Frontal cortex (tissue), 4 donors: ENCODE data around the gene PRICKLE1. TPM values are rescaled to one million over a fixed set of nuclear protein-coding genes. Genes with fewer than 3 reads are reported as not detected.

Experiments used
- DNase-seq, 2 donors: peaks; one replicate each; pipeline ENCODE4 v3.0.0; 2012; ENCODE audit warnings: low spot score in 2 of 2
- FAIRE-seq: peaks from 2 replicates; lab custom pipeline; 2012; peaks lifted over from hg19 to GRCh38; lab: Jason Lieb, UNC
- total RNA-seq: library from RNA; depleted of rRNA; stranded (reverse); fragments of >200 nt; gene quantifications from one replicate; pipeline ENCODE4 v1.2.3, GENCODE V29; 2014
- donor health status: control.
- donor health status: control.
- donor health status: control.

Gene PRICKLE1
- total RNA-seq, 1 donor from 2014 or later: 8.6 TPM

GRCh38 chr12:42502682-42503081 is 86.9 kb downstream of the PRICKLE1 start:
- no peak for DNase-seq
- no peak for FAIRE-seq

GRCh38 chr12:42498549-42499247 is 90.8 kb downstream of the PRICKLE1 start:
- no peak for FAIRE-seq
- no peak for DNase-seq

DNA sequence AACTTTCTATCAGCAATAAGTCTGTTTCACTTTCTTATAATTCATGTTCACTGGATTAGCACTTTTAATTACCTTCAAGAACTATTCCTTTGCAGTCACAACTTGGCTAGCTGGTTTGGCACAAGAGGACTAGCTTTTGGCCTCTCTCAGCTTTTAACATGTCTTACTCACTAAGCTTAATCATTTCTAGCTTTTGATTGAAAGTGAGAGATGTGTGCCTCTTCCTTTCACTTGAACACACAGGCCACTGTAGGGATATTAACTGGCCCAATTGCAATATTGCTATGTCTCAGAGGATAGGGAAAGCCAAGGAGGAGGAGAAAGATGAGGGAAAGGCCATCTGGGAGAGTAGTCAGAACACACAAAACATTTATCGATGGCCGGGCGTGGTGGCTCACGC is 92.7 kb downstream of the PRICKLE1 start:
- no peak for FAIRE-seq
- DNase-seq: no peak

DNA sequence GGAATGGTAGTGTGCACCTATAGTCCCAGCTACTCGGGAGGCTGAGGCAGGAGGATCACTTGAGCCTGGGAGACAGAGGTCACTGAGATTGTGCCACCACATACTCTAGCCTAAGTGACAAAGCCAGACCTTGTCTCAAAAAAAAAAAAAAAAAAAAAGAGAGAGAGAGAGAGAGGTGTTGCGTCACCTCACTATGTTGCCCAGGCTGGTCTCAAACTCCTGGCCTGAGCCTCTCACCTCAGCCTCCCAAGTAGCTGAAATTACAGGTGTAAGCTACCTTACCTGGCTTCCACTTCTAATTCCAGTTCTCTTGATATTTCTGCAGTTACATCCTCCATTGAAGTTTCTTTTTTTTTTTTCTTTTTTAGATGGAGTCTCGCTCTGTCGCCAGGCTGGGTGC is 94.3 kb downstream of the PRICKLE1 start:
- FAIRE-seq: no peak

DNA sequence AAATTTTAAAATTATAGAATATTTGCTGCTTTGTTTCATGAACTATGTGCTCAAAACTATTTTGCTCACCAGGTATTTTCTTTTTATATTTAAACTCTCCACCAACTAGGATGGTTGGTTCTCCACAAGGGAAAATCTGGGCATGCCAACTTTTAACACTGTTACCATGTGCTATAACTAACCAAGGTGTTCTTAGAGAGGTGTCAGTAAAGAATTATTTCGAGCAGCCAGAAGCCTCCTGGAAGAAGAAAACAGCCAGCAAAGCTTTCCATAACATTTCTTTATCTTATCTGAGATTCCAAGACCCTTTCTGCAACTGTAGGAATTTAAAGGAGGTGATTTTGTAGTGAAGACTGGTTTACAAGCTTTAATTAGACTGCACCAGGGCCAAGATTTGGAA is 97.3 kb downstream of the PRICKLE1 start:
- FAIRE-seq: no peak

More for the DNA sequence above, 94.3 kb downstream of the PRICKLE1 start:
- DNase-seq: no peak

DNA sequence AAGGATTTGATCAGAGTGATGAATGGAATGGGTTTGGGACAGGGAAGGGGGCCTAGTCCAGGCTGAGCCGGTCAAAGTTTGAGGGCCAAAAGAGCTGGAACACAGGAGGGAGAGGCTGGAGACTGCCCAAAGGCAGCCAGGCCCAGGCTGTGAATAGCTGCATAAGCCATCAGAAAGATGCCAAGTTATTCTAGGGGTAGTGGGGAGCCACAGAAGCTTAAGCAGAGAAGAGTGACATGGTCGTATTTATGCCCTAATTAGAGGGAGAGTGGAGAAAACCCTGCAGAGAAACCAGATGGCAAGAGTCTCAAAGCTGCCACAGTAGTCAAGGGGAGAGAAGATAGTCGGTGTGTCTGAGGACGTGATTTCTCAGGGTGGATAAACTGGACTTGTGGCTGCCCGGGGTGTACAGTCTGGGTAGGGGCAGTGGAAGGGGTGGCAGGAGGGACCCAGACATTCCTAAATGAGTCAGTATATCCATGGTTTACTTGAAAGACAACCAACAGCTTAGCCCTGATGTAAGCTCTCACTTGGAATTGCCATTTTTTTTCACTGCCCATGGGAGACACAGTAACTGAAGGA is 99.2 kb downstream of the PRICKLE1 start:
- DNase-seq (no peak), FAIRE-seq (no peak)

More for the DNA sequence above, 97.3 kb downstream of the PRICKLE1 start:
- DNase-seq: no peak

DNA sequence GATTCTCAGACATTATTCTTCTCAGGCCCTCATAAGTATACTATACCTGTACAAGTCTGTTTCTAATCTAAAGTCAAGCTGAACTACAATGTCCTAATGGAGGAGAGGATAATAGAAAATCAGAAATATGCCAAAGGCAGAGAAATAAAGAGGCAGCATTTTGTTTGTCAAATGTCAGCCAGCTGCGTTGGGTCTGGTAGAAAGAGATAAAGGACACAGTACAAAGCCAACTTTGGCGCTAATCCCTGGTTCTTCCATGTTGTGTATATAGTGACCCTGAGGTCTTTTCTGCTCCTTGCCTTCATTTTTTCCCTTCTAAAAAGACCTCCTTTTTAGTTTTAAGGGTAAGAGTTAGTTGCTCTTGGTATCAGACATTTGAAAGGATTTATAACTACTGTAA is 103.1 kb downstream of the PRICKLE1 start:
- DNase-seq: no peak
- no peak for FAIRE-seq

DNA sequence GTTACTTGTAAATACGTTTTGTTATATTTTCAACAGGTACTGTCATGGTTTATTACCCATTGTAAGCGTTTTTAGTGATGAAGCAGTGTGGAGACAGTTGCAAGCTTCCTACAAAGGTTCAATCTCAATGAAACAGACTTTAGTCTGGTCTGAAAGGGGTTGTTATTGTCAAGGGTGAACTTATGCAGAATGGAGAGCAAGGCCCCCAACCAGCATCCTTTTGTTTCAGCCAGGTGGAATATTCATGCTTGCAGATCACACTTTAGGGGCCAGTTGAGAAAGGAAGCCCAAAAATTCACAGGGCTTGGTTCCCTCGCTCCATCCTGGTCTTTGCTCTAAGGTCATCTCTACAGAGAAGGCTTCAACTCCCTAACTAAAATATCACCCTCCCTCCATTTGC is 103.7 kb downstream of the PRICKLE1 start:
- no peak for FAIRE-seq
- DNase-seq: no peak

- DNase-seq: no peak
- FAIRE-seq: no peak
Measured at GRCh38 chr12:42484996-42485395, 104.5 kb downstream of the PRICKLE1 start.

GRCh38 chr12:42483521-42483790 is 106.1 kb downstream of the PRICKLE1 start:
- no peak for FAIRE-seq
- peak in 1 of 2 donors; percentile 51 for DNase-seq

- DNase-seq (peak; percentile 75), FAIRE-seq (no peak)
Measured at GRCh38 chr12:42482748-42483520, 106.6 kb downstream of the PRICKLE1 start.

DNA sequence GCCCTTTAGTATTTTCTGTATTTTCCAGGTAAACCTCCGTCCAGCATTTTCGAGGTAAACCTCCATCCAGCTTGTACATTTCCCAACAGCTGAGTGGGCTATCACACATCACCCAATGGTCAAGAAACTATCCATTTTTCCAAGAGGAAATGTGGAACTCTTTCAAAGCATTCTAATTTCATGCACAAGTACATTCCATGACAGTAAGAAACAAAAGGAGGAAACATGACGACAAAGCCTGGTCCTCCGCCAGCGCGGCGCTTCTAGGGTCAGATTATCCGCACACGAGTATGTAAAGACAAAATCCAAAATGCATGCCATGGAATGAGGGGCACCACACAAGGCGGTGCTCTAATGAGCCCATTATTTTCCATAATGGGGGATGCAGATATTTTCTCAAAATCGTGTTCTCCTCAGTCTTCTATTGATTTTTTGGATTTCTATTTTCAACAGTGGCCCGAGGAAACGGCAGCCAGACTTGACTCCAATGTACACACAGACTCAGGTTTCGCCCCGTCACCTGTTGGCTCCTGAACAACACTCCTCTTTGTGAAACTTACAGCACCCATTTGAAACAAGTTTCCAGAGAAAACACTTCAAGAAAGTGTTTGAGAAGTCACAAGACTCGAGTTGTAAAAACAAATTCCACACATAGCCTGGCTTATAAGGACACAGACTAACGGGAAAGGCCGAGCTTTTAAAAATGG is 107.4 kb downstream of the PRICKLE1 start:
- FAIRE-seq: no peak
- DNase-seq: no peak

DNA sequence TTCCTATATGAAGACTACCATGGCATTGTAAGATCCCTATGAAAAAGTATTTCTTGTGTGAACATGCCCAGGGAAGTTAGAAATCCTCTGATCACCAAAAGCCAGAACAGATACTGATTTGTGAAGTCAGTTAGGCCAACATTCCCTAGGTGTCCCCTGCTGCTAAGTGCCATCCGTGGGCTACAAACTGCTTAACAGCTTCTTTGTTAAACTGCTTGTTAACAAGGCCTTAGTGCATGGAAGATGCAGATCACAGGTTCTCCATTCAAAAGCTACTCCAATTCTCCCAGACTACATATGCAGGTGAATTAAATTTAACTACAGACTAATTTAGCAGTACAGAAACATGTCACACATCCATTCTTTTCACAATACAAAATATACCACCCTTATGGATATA is 108.2 kb downstream of the PRICKLE1 start:
- DNase-seq: no peak
- FAIRE-seq: no peak

- FAIRE-seq: no peak
- DNase-seq: no peak
Measured at GRCh38 chr12:42477941-42478340, 111.6 kb downstream of the PRICKLE1 start.

DNA sequence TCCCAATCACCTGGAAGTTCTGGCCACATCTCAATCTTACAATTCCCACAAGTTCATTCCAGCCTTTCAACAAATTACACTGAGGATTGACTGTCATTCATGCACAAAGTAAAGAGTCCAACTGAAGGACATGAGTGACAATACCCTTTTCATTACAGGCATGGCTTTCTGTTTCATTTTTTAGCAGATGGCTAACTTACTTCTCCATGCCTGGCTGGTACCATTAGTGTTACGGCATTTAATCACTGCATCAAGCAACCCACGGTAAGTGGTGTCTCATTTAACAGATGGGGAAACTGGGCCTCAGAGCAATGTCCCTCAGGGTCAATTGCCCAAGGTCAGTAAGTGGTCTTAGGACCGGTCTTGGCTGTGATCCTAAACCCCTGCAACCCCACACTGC is 114.4 kb downstream of the PRICKLE1 start:
- DNase-seq: no peak
- FAIRE-seq: no peak

- FAIRE-seq (no peak), DNase-seq (no peak)
Measured at GRCh38 chr12:42474391-42474790, 115.2 kb downstream of the PRICKLE1 start.

GRCh38 chr12:42473561-42473960 is 116.0 kb downstream of the PRICKLE1 start:
- FAIRE-seq: no peak
- DNase-seq: no peak

GRCh38 chr12:42473130-42473529 is 116.4 kb downstream of the PRICKLE1 start:
- no peak for FAIRE-seq
- DNase-seq: no peak

DNA sequence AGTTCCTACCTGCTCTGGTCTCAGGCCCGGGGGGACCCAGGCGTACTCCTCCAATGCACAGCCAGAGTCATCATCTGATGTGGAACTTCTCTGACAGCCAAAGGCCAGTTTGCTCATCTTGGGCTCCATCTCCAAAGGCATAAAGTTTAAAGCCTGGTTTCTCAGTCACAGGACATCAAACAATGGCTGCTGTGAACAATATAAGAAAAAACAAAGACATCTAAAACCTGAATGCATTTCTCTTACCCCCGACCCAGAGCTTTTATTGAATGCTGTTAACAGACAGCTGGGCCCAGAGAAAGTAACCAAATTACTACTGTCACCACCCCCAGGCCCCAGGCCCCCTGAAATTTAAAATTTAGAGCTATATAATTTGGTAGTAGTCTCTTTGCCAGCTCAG is 117.2 kb downstream of the PRICKLE1 start:
- DNase-seq: no peak
- no peak for FAIRE-seq

DNA sequence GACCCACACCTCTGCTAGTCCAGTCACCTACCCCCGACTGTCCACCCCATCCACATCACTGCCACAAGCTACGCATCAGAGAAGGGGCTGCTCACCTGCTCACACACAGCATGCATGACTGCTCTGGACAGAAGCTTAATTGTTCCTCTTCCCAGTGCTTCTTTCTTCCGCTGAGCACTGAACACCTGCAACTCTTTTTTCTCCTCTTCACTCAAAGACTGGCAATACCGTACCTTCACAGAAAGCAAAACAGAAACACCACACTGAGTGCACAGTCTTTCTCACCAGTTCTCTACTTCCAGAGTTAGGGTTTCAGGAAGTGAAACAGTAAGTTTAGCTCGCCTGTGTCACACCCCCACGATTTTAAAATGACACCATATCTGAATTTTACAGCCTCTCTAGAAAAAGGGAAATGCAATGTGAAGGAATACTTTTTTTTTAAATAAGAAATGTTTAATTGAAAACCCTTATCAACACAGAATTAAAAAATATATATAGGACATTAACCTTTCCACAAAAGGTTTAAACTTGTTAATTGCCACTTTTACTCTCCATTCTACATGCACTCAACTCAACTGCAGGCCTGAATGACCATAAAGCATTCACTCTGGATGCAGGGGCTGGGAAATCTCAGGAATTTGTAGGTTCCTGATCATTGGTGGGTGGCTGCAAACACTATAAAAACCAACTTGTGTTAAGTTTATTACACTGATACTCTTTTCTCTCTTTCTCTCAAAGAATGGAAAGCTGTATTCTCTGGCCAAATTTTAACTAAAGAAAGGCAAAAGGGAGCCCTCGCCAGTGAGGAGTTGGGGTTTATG is 120.0 kb downstream of the PRICKLE1 start:
- FAIRE-seq (no peak), DNase-seq (no peak)
